ENCODE measurements around the gene MRPL43.
"Not testable (repeated sequence)": the region's sequence is repeated elsewhere in the genome, so short reads cannot be mapped to it uniquely, and the experiment has no call there.

MRPL43 gene

GRCh38 chr10:100982916-100983830, 4.1 kb downstream of the MRPL43 start:
- DNase-seq (ENCODE audit: low read depth in 2 of 2), result no peak

GRCh38 chr10:100981178-100981772, 6.0 kb downstream of the MRPL43 start:
- DNase-seq (ENCODE audit: low read depth in 2 of 2), result no peak

- DNase-seq (ENCODE audit: low read depth in 2 of 2), result no peak
Observed at GRCh38 chr10:100980711-100981110, 6.6 kb downstream of the MRPL43 start.

- DNase-seq (ENCODE audit: low read depth in 2 of 2), result no peak
Observed at GRCh38 chr10:100980311-100980710, 7.0 kb downstream of the MRPL43 start.

- DNase-seq (ENCODE audit: low read depth in 2 of 2), result no peak
Observed at GRCh38 chr10:100979791-100980272, 7.5 kb downstream of the MRPL43 start.

GRCh38 chr10:100978901-100979195, 8.4 kb downstream of the MRPL43 start:
- DNase-seq (ENCODE audit: low read depth in 2 of 2), result no peak

GRCh38 chr10:100978121-100978900, 9.0 kb downstream of the MRPL43 start:
- no peak for DNase-seq (ENCODE audit: low read depth in 2 of 2)

- no peak for DNase-seq (ENCODE audit: low read depth in 2 of 2)
Observed at GRCh38 chr10:100977436-100977835, 9.9 kb downstream of the MRPL43 start.

- DNase-seq (ENCODE audit: low read depth in 2 of 2), result no peak
Observed at GRCh38 chr10:100976906-100977305, 10.4 kb downstream of the MRPL43 start.

GRCh38 chr10:100975397-100975796, 11.9 kb downstream of the MRPL43 start:
- not testable (repeated sequence) for DNase-seq (ENCODE audit: low read depth in 2 of 2)

- DNase-seq (ENCODE audit: low read depth in 2 of 2), result no peak
Observed at GRCh38 chr10:100972904-100973535, 14.3 kb downstream of the MRPL43 start.

GRCh38 chr10:100972115-100972903, 15.0 kb downstream of the MRPL43 start:
- DNase-seq (ENCODE audit: low read depth in 2 of 2), result no peak

- no peak for DNase-seq (ENCODE audit: low read depth in 2 of 2)
Observed at GRCh38 chr10:100970914-100971811, 16.1 kb downstream of the MRPL43 start.

- DNase-seq (ENCODE audit: low read depth in 2 of 2), result no peak
Observed at GRCh38 chr10:100970076-100970913, 17.0 kb downstream of the MRPL43 start.

- peak in 1 of 2 donors; percentile 18 for DNase-seq (ENCODE audit: low read depth in 2 of 2)
Observed at GRCh38 chr10:100969187-100970075, 17.9 kb downstream of the MRPL43 start, which contains the start of gene SEMA4G. Gene SEMA4G (plus strand): TSS chr10:100969504. CDS start chr10:100972913, 3,409 bp downstream.

- no peak for DNase-seq (ENCODE audit: low read depth in 2 of 2)
Observed at GRCh38 chr10:100968863-100969186, 18.5 kb downstream of the MRPL43 start.

- no peak for DNase-seq (ENCODE audit: low read depth in 2 of 2)
Observed at GRCh38 chr10:100968062-100968736, 19.1 kb downstream of the MRPL43 start.

GRCh38 chr10:100967332-100967731, 20.0 kb downstream of the MRPL43 start:
- DNase-seq (ENCODE audit: low read depth in 2 of 2), result no peak
